ENCODE data around the gene GORASP1.

Gene GORASP1

DNA sequence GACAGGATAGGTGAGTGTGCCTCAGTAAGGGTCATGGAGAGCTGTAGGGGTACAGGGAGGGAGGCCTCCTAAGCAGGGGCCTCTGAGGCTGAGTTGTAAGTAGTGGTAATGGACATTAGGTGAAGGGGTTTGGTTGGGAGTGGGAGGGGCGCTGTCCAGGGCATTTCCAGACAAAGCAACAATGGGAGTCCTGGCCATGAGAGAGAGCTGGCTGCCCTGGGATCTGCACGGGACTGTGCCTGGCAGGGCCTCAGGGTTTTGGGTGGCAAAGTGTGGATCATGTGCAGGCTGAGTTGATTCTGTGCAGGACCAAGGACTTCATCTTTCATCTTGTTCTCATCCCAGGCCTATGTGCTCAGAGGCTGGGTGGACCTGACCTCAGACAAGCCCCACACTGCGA, 4.7 kb upstream of the GORASP1 start:
- no peak overlapping the region for H3K4me3 ChIP-seq (ENCODE audit: low read depth, low read length)
- TF ChIP-seq, protein P1, sequence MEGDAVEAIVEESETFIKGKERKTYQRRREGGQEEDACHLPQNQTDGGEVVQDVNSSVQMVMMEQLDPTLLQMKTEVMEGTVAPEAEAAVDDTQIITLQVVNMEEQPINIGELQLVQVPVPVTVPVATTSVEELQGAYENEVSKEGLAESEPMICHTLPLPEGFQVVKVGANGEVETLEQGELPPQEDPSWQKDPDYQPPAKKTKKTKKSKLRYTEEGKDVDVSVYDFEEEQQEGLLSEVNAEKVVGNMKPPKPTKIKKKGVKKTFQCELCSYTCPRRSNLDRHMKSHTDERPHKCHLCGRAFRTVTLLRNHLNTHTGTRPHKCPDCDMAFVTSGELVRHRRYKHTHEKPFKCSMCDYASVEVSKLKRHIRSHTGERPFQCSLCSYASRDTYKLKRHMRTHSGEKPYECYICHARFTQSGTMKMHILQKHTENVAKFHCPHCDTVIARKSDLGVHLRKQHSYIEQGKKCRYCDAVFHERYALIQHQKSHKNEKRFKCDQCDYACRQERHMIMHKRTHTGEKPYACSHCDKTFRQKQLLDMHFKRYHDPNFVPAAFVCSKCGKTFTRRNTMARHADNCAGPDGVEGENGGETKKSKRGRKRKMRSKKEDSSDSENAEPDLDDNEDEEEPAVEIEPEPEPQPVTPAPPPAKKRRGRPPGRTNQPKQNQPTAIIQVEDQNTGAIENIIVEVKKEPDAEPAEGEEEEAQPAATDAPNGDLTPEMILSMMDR (IDR thresholded peaks at IDR 0.05; ENCODE audit: low read depth, low read length): no peak

GRCh38 chr3:39110041-39110639, 2.7 kb upstream of the GORASP1 start:
- TF ChIP-seq, protein P1 (IDR thresholded peaks at IDR 0.05; ENCODE audit: low read depth, low read length): no peak
- H3K4me3 ChIP-seq (ENCODE audit: low read depth, low read length): no peak overlapping the region

GRCh38 chr3:39109086-39109485, 1.7 kb upstream of the GORASP1 start:
- H3K4me3 ChIP-seq (ENCODE audit: low read depth, low read length): no peak overlapping the region
- TF ChIP-seq, protein P1 (IDR thresholded peaks at IDR 0.05; ENCODE audit: low read depth, low read length): no peak

DNA sequence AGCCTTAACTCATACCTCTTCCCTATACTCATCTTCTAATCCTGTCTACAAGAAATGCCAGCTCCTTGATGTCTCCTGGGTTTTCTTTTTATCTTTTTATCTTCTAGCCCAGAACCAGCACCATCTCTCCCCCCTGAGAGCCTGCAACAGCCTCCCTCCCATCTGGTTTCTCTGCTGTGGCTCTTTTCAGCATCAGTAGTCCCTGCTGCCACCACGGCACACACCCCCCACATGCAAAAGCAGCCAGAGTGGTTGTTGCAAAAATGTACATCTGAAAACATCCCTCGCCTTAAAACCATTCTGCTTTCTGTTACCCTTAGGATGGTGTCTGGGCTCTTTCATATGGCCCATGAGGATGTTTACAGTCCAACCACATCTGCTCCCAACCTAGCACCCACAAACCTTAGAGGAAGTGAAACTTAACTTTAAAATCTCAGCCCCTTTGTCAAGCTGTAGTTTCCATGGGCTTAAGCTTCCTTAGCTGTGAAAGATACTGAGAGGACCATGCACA, 828 bp upstream of the GORASP1 start:
- H3K4me3 ChIP-seq (ENCODE audit: low read depth, low read length): peak overlapping the region; percentile 95
- TF ChIP-seq, protein P1 (IDR thresholded peaks at IDR 0.05; ENCODE audit: low read depth, low read length): no peak

DNA sequence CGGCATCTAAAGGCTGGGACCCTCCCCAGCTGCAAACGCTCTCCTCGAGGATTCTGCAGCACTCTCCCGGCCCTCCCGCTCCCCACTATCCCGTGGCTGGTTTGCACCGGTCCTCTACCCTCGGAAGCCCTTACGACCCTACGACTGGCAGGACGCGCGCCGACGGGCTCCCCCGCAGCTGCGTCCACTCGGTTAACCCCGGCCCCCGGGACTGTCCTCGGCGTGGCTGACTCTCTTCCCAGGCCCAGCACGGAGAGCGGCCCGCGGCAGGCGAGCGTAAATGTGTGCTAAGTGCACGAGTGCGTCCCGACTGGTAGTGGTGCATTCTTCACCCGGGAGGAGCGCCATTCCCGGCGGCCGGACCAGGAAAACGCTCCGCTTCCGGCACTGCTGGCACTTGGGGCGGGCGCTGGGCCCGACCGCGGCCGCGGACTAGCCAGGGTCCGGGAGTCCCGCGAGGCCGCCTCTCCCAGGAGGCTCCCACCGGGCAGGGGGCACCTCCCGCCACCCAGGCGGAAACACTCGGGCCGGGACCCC, 508 bp downstream of the GORASP1 start:
- H3K4me3 ChIP-seq (ENCODE audit: low read depth, low read length): peak overlapping the region; percentile 95
- TF ChIP-seq, protein P1 (IDR thresholded peaks at IDR 0.05; ENCODE audit: low read depth, low read length): no peak

GRCh38 chr3:39106281-39106811, 1.1 kb downstream of the GORASP1 start:
- TF ChIP-seq, protein P1 (IDR thresholded peaks at IDR 0.05; ENCODE audit: low read depth, low read length): no peak
- H3K4me3 ChIP-seq (ENCODE audit: low read depth, low read length): peak overlapping the region; percentile 95

GRCh38 chr3:39105687-39106063, 1.8 kb downstream of the GORASP1 start:
- no peak overlapping the region; the same call in 1 of the 2 replicates for H3K4me3 ChIP-seq (ENCODE audit: low read depth, low read length)
- TF ChIP-seq, protein P1 (IDR thresholded peaks at IDR 0.05; ENCODE audit: low read depth, low read length): no peak

All from WI38 (cell line).